ENCODE measurements around the gene DENND5A.

- no peak for TF ChIP-seq CTCF (IDR thresholded peaks at IDR 0.05)
- no peak for TF ChIP-seq POLR2A (IDR thresholded peaks at IDR 0.05)
These were observed 42.5 kb downstream of the DENND5A start for GRCh38 chr11:9222654-9223053.

Measured in Peyer's patch (tissue), 4 donors.